DND-41 (cell line): ENCODE measurements around the gene SRGAP2C.
"Not testable (repeated sequence)": the region's sequence is repeated elsewhere in the genome, so short reads cannot be mapped to it uniquely, and the experiment has no call there.

Experiments used
- ATAC-seq: fragments of 200-7000 bp; cut with Tn5 transposase; 3 replicates; pipeline ENCODE4 v1.9.1; 2021; ENCODE audit warnings: low read depth; ENCODE audit not compliant: insufficient read depth
- DNase-seq: peaks from one replicate; pipeline ENCODE4 v3.0.0-alpha.2; 2020
- H2AFZ ChIP-seq: 2 replicates; pipeline ENCODE4 v1.6.0; 2012; ENCODE audit warnings: low read depth, low read length
- H3K27ac ChIP-seq: 2 replicates; pipeline ENCODE4 v1.5.1; 2012; ENCODE audit warnings: low read length, inconsistent platforms
- H3K27me3 ChIP-seq: fragments of 200-600 bp; sonication (generic); 2 replicates; pipeline ENCODE4 v1.6.0; 2012; ENCODE audit warnings: low read length, mild to moderate bottlenecking, inconsistent platforms; ENCODE audit not compliant: insufficient read depth, poor library complexity
- H3K36me3 ChIP-seq: 2 replicates; pipeline ENCODE4 v1.5.1; 2012; ENCODE audit warnings: low read length, inconsistent platforms; ENCODE audit not compliant: insufficient read depth
- H3K4me1 ChIP-seq: 2 replicates; pipeline ENCODE4 v1.5.1; 2012; ENCODE audit warnings: mild to moderate bottlenecking, low read length; ENCODE audit not compliant: insufficient read depth
- H3K4me2 ChIP-seq: 2 replicates; pipeline ENCODE4 v1.6.0; 2012; ENCODE audit warnings: mild to moderate bottlenecking, moderate library complexity, low read length, inconsistent platforms; ENCODE audit not compliant: insufficient read depth
- H3K4me3 ChIP-seq, 2 experiments: fragments of 200-600 bp in 1 of 2; shearing (Covaris generic) in 1 of 2; 2 replicates each; pipeline ENCODE4 v1.5.1; 2012 to 2016; ENCODE audit warnings: inconsistent platforms in 2 of 2, low read length in 2 of 2, mild to moderate bottlenecking in 2 of 2, low read depth in 1 of 2, moderate library complexity in 1 of 2
- H3K79me2 ChIP-seq: 2 replicates; pipeline ENCODE4 v1.6.0; 2012; ENCODE audit warnings: low read length, inconsistent platforms; ENCODE audit not compliant: insufficient read depth
- H3K9ac ChIP-seq: 2 replicates; pipeline ENCODE4 v1.6.0; 2012; ENCODE audit warnings: low read depth, mild to moderate bottlenecking, inconsistent platforms, low read length, moderate library complexity
- H3K9me3 ChIP-seq: 2 replicates; pipeline ENCODE4 v1.5.1; 2012; ENCODE audit warnings: low read length, moderate library complexity, mild to moderate bottlenecking, inconsistent platforms; ENCODE audit not compliant: insufficient read depth, severe bottlenecking
- H4K20me1 ChIP-seq: 2 replicates; pipeline ENCODE4 v1.6.0; 2012; ENCODE audit warnings: low read length; ENCODE audit not compliant: insufficient read depth

Gene SRGAP2C

DNA sequence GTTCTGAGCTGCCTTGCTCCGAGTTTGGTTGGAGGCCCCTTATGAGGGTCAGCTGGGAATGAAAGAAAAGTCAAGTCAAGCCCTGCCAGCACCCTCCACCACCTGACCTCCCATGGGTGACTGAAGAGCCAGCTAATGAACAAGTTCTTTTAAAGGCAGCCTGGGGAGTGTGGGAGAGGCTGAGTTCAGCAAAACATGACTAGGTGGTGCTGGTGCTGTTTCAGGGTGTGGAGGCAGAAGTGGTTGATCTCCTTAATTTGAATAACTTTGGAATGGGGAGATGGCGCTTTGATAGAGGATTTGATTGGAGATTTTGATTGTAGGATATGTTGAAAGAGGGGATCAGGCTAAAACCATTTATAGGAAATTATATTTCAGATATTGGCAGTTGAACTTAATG is 22.6 kb downstream of the SRGAP2C start:
- not testable (repeated sequence) for H3K4me2 ChIP-seq, ATAC-seq, DNase-seq, H3K27me3 ChIP-seq, H2AFZ ChIP-seq, H3K36me3 ChIP-seq, H3K9ac ChIP-seq, H3K27ac ChIP-seq, H3K4me3 ChIP-seq, H3K4me1 ChIP-seq, H4K20me1 ChIP-seq, H3K79me2 ChIP-seq, H3K9me3 ChIP-seq

DNA sequence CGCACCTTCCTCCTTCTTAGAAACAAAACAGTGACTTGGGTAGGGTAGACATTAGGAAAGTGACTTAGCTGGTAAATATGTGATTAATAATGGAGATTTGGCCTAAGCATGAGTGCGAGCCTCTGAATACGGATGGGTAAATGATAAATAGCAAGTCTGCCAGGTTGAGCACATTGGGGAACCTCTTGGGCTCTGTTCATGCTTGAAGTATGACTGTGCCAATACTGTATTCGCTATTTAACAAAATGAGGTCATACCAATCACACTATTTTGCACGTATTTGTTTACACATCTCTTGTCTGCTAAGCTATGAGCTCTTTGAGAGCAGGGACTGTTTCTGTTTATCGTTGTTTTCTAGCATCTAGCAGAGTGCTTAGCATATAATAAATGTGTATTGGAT is 23.6 kb downstream of the SRGAP2C start:
- not testable (repeated sequence) for H3K27ac ChIP-seq, H3K79me2 ChIP-seq, H2AFZ ChIP-seq, H3K4me1 ChIP-seq, ATAC-seq, H3K4me3 ChIP-seq, H3K27me3 ChIP-seq, DNase-seq, H3K4me2 ChIP-seq, H3K9me3 ChIP-seq, H4K20me1 ChIP-seq, H3K36me3 ChIP-seq, H3K9ac ChIP-seq

DNA sequence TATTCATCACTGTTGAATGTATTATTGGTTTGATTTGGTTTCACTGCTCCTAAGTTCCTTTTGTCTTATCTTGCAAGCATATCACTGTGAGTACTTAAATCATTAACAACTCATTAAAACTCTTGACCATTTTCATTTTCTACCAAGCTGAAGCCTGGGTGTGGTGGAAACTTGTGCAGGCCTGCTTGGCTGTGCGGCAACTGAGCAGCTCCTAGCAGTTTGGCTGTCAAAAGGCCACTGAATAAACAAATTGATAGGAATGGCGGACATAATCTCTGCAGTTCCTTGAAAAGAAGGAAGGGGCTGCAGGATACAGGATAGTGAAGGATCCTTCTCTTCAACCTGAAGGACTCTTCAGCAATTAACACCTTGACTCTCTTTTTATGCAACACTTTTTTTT is 26.0 kb downstream of the SRGAP2C start:
- H3K36me3 ChIP-seq, H4K20me1 ChIP-seq, H2AFZ ChIP-seq, H3K4me2 ChIP-seq, DNase-seq, ATAC-seq, H3K9me3 ChIP-seq, H3K9ac ChIP-seq, H3K79me2 ChIP-seq, H3K27me3 ChIP-seq, H3K27ac ChIP-seq, H3K4me1 ChIP-seq, H3K4me3 ChIP-seq: not testable (repeated sequence)

DNA sequence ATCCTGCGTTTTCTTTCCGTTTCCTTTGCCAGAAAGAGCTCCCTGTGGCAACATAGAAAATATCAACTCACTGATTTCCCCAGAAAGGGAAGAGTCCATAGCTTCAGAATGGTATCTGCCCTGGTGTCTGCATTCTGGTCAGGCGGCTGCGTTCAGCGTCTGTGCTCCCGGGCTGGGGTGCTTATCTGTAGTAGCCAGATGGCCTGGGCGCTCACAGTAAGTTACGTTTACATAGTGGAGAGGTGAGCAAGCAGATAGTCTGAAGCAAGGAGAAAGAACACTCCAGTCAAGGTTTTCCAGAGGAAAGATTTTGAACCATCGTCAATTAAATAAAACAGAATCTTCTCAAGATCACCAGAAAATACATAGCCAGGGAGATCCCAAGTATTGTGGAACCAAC is 28.7 kb downstream of the SRGAP2C start:
- H2AFZ ChIP-seq, ATAC-seq, H3K27ac ChIP-seq, H3K4me1 ChIP-seq, H3K4me3 ChIP-seq, H4K20me1 ChIP-seq, H3K36me3 ChIP-seq, H3K27me3 ChIP-seq, H3K9ac ChIP-seq, H3K4me2 ChIP-seq, DNase-seq, H3K79me2 ChIP-seq, H3K9me3 ChIP-seq: not testable (repeated sequence)

DNA sequence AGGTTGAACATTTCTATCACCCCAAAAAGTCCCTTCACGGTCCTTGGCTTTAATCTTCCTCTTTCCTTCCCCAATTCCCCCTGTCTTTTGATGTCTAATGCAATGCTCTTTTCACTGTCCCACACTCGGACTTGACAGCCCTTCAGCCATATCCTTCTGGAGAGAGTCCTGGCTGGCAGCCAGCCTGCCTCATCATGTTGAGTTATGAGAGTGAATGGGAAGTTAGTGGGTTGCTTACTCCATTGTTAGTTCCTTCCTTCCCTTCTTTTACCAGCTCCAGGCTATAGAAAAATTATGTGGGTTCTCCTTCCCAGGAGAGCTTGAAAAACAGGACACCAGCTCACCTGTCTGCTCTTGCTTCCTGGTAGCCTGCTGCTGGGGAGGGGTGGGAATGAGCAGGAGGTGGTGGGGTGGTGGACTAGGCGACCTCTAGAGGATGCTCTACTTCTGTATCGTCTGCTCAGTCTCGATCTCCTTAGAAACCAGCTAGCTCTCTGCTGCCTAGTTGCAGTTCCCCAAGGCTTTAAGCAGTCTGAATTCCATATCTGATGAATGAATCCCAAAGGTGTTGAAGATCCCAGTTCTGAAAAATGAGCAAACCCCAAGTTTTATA is 29.9 kb downstream of the SRGAP2C start:
- not testable (repeated sequence) for H3K27ac ChIP-seq, ATAC-seq

DNA sequence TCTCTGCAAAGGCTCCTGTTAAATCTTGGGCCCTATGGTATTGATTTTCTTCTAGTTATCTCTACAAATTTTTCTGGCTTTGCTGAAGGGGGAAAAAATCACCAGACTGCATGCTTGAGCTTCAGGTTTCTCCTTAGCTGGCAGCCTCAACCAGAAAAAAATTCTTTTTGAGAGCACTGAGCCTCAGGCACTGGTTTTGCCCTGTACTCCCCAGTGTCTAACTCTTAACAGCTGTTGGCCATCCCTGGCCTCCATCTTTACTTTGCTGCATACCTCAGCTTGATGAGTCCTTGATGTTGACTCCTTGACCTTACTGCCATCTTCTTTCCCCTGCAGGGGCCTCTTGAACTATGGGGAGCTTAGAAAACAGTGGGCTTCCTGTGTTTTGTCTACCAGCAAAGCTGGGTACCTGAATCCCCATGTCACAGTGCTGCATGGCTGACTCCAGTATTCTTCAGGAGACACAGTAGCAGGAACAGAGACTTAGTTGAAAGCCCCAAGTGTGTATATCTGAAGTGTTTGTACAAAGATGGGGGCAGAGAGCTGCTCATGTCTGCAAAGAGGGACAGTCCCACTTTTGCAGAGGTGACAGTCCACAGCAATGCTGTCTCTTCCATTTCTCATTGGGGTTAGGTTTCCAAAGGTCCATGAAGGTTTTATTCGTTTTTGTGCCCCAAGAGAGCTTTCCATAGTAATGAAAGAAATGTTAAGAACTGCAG is 31.1 kb downstream of the SRGAP2C start:
- not testable (repeated sequence) for H3K27ac ChIP-seq, H3K9me3 ChIP-seq, H3K27me3 ChIP-seq, ATAC-seq, H3K36me3 ChIP-seq, DNase-seq, H3K4me2 ChIP-seq, H3K4me1 ChIP-seq, H2AFZ ChIP-seq, H3K4me3 ChIP-seq, H4K20me1 ChIP-seq, H3K9ac ChIP-seq, H3K79me2 ChIP-seq

More for the DNA sequence above, 29.9 kb downstream of the SRGAP2C start:
- H3K4me2 ChIP-seq, H3K4me1 ChIP-seq, H2AFZ ChIP-seq, H3K27me3 ChIP-seq, H4K20me1 ChIP-seq, H3K36me3 ChIP-seq, H3K4me3 ChIP-seq, H3K9ac ChIP-seq, H3K79me2 ChIP-seq, DNase-seq, H3K9me3 ChIP-seq: not testable (repeated sequence)

DNA sequence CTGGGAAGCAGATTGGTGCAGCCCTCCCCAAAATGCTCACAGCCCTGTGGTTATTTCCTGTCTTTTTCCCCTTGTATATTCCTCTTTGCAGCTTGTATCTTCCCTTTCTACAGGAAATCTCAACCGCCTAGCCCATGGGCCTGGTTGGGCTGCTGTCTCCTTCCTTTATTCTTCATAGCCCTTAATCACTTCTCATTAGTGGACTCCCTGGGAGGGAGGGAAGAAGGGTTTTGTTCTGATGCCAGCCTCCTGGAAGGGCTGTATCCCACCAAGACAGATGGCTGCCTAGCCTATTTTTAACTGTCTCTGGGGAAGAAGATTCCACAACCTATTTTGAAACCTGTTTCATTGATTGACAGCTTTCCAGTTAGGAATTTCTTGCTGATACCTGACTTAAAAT is 31.9 kb downstream of the SRGAP2C start:
- not testable (repeated sequence) for ATAC-seq, H3K27me3 ChIP-seq, DNase-seq, H3K9me3 ChIP-seq, H3K79me2 ChIP-seq, H2AFZ ChIP-seq, H3K9ac ChIP-seq, H3K4me2 ChIP-seq, H3K36me3 ChIP-seq, H4K20me1 ChIP-seq, H3K4me3 ChIP-seq, H3K27ac ChIP-seq, H3K4me1 ChIP-seq

DNA sequence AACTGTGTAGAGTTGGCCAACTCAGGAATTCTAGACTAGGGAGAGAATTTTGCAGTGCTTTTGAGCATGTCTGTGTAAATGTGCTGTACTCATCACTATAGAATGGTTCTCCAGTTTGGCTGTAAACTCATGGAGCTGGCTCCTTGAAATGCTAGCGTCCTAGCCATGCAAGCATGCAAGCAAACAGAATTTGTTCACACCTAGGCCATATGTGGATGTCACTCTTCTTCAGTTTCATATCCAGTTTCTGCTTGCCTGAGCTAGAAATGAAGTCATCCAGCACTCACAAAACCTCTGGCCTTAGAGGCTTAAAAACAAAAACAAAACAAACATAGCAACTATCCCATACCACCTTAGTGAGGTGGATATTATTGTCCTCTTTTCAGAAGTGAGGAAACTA is 37.0 kb downstream of the SRGAP2C start:
- DNase-seq, H3K4me3 ChIP-seq: not testable (repeated sequence)

More for the DNA sequence above, 37.0 kb downstream of the SRGAP2C start:
- not testable (repeated sequence) for ATAC-seq, H3K79me2 ChIP-seq, H3K9ac ChIP-seq, H3K27me3 ChIP-seq, H4K20me1 ChIP-seq, H3K27ac ChIP-seq, H3K4me2 ChIP-seq, H2AFZ ChIP-seq, H3K36me3 ChIP-seq, H3K9me3 ChIP-seq, H3K4me1 ChIP-seq
